ENCODE measurements around the gene LY6G5C. TPM values are rescaled to one million over a fixed set of nuclear protein-coding genes. Genes with fewer than 3 reads are reported as not detected.

Gene LY6G5C
- total RNA-seq, 2 donors from 2014 or later, result 0.93 to 2.0 TPM

DNA sequence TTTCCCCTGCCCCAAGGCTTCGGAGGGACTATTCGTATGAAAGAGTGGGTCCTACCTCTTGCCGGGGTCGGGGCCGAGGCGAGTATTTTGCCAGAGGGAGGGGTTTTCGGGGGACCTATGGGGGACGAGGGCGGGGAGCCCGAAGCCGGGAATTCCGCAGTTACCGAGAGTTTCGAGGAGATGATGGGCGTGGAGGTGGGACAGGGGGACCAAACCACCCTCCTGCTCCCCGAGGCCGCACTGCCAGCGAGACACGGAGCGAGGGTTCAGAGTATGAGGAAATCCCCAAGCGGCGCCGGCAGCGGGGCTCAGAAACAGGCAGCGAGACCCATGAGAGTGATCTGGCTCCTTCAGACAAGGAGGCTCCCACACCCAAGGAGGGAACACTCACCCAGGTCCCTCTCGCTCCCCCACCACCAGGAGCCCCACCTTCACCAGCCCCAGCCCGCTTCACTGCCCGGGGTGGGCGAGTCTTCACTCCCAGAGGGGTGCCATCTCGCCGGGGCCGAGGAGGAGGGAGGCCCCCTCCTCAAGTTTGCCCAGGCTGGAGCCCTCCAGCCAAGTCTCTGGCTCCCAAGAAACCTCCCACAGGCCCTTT is 49.1 kb downstream of the LY6G5C start:
- H3K36me3 ChIP-seq (ENCODE audit: control insufficient read depth, insufficient read depth, low read length), result peaks cover 95% of the 10 kb centered on the region
- no peaks in the 10 kb centered on the region for H3K9me3 Mint-ChIP-seq
- H3K4me1 Mint-ChIP-seq, result no peaks in the 10 kb centered on the region
- H3K9ac ChIP-seq (ENCODE audit: extremely low read depth, low read length, poor library complexity, severe bottlenecking), result no peak overlapping the region
- no peaks in the 10 kb centered on the region for H3K9me3 ChIP-seq (ENCODE audit: control insufficient read depth, low read length)
- H3K27me3 ChIP-seq (ENCODE audit: control insufficient read depth, insufficient read depth, low read length, poor library complexity, severe bottlenecking), result no peaks in the 10 kb centered on the region
- no peak overlapping the region for H3K4me3 Mint-ChIP-seq
- DNase-seq, result no peak
- no peak overlapping the region for H3K4me3 ChIP-seq (ENCODE audit: low read length)
- TF ChIP-seq, protein P1, sequence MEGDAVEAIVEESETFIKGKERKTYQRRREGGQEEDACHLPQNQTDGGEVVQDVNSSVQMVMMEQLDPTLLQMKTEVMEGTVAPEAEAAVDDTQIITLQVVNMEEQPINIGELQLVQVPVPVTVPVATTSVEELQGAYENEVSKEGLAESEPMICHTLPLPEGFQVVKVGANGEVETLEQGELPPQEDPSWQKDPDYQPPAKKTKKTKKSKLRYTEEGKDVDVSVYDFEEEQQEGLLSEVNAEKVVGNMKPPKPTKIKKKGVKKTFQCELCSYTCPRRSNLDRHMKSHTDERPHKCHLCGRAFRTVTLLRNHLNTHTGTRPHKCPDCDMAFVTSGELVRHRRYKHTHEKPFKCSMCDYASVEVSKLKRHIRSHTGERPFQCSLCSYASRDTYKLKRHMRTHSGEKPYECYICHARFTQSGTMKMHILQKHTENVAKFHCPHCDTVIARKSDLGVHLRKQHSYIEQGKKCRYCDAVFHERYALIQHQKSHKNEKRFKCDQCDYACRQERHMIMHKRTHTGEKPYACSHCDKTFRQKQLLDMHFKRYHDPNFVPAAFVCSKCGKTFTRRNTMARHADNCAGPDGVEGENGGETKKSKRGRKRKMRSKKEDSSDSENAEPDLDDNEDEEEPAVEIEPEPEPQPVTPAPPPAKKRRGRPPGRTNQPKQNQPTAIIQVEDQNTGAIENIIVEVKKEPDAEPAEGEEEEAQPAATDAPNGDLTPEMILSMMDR (conservative IDR thresholded peaks at IDR 0.05), result no peak
- no peak overlapping the region for H3K27ac Mint-ChIP-seq
- peaks cover 91% of the 10 kb centered on the region for H3K36me3 Mint-ChIP-seq (ENCODE audit: low read depth)
- peak overlapping the region; percentile 24 for H3K27ac ChIP-seq (ENCODE audit: low read depth, low read length)
- H3K4me1 ChIP-seq (ENCODE audit: control insufficient read depth, insufficient read depth, low read length), result no peaks in the 10 kb centered on the region
- H3K27me3 Mint-ChIP-seq (ENCODE audit: insufficient read depth), result no peaks in the 10 kb centered on the region
- 96 to 98% methylated on average over 24 to 32 of the region's 32 CpGs for WGBS, 2 experiments (ENCODE audit: insufficient coverage in 1 of 2, insufficient read length in 1 of 2)

DNA sequence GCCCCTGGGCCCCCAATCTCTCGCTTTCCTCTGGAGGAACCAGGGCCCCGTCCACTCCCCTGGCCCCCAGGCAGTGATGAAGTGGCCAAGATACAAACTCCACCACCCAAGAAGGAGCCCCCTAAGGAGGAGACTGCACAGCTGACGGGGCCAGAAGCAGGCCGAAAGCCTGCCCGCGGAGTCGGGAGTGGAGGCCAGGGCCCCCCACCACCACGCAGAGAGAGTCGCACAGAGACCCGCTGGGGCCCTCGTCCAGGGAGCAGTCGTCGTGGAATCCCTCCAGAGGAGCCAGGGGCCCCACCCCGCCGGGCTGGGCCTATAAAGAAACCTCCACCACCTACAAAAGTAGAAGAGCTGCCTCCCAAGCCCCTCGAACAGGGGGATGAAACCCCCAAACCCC is 49.7 kb downstream of the LY6G5C start:
- peak overlapping the region; percentile 44 for H3K27ac Mint-ChIP-seq
- H3K4me1 Mint-ChIP-seq, result no peaks in the 10 kb centered on the region

DNA sequence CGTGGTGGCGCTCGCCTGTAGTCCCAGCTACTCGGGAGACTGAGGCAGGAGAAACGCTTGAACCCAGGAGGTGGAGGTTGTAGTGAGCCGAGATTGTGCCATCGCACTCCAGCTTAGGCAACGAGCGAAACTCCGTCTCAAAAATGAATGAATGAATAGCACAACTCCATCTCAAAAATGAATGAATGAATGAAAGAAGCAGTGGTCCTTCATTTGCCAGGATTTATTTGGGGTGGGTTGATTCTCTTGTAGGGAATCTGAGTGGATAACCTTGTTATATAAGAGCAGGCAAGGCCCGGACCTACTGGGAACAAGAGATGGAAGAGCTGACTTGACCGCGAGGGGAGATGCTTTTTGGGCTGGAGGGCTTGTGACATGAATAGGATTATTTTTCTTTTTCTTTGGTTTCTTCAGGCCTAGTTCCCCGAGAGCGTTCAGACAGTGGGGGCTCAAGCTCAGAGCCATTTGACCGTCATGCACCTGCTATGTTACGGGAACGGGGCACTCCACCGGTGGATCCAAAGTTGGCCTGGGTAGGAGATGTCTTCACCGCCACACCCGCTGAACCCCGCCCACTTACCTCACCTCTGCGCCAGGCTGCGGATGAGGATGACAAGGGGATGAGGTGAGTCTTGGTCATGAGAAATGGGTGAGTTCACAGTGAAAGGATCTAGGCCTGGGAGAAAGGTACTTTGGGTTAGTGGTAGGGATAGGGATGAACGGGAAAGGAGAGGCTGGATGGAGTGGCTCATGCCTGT is 50.5 kb downstream of the LY6G5C start:
- H3K9me3 Mint-ChIP-seq, result no peaks in the 10 kb centered on the region
- H3K36me3 Mint-ChIP-seq (ENCODE audit: low read depth), result peaks cover 93% of the 10 kb centered on the region
- H3K4me3 Mint-ChIP-seq, result no peak overlapping the region
- Histone ChIP-seq H3K4me3 (ENCODE audit: low read length) (no peak overlapping the region), H3K9ac (ENCODE audit: extremely low read depth, low read length, poor library complexity, severe bottlenecking) (no peak overlapping the region), H3K27ac (ENCODE audit: low read depth, low read length) (no peak overlapping the region), H3K4me1 (ENCODE audit: control insufficient read depth, insufficient read depth, low read length) (no peaks in the 10 kb centered on the region), H3K27me3 (ENCODE audit: control insufficient read depth, insufficient read depth, low read length, poor library complexity, severe bottlenecking) (no peaks in the 10 kb centered on the region), H3K36me3 (ENCODE audit: control insufficient read depth, insufficient read depth, low read length) (peaks cover 95% of the 10 kb centered on the region), H3K9me3 (ENCODE audit: control insufficient read depth, low read length) (no peaks in the 10 kb centered on the region)
- no peak for DNase-seq
- peak overlapping the region; percentile 44 for H3K27ac Mint-ChIP-seq
- TF ChIP-seq, protein P1 (conservative IDR thresholded peaks at IDR 0.05), result no peak
- no peaks in the 10 kb centered on the region for H3K4me1 Mint-ChIP-seq
- H3K27me3 Mint-ChIP-seq (ENCODE audit: insufficient read depth), result no peaks in the 10 kb centered on the region
- 94 to 96% methylated on average over 25 of the region's 25 CpGs for WGBS, 2 experiments (ENCODE audit: insufficient coverage in 1 of 2, insufficient read length in 1 of 2)

More for the DNA sequence above, 49.7 kb downstream of the LY6G5C start:
- peaks cover 95% of the 10 kb centered on the region for H3K36me3 ChIP-seq (ENCODE audit: control insufficient read depth, insufficient read depth, low read length)
- TF ChIP-seq, protein P1 (conservative IDR thresholded peaks at IDR 0.05), result no peak
- H3K27ac ChIP-seq (ENCODE audit: low read depth, low read length), result no peak overlapping the region
- no peak overlapping the region for H3K9ac ChIP-seq (ENCODE audit: extremely low read depth, low read length, poor library complexity, severe bottlenecking)
- no peaks in the 10 kb centered on the region for H3K27me3 Mint-ChIP-seq (ENCODE audit: insufficient read depth)
- H3K4me1 ChIP-seq (ENCODE audit: control insufficient read depth, insufficient read depth, low read length), result no peaks in the 10 kb centered on the region
- no peak for DNase-seq
- no peaks in the 10 kb centered on the region for H3K27me3 ChIP-seq (ENCODE audit: control insufficient read depth, insufficient read depth, low read length, poor library complexity, severe bottlenecking)
- H3K4me3 ChIP-seq (ENCODE audit: low read length), result no peak overlapping the region
- no peaks in the 10 kb centered on the region for H3K9me3 Mint-ChIP-seq
- H3K36me3 Mint-ChIP-seq (ENCODE audit: low read depth), result peaks cover 91% of the 10 kb centered on the region
- H3K9me3 ChIP-seq (ENCODE audit: control insufficient read depth, low read length), result no peaks in the 10 kb centered on the region
- 94 to 96% methylated on average over 9 to 16 of the region's 16 CpGs for WGBS, 2 experiments (ENCODE audit: insufficient coverage in 1 of 2, insufficient read length in 1 of 2)
- H3K4me3 Mint-ChIP-seq, result no peak overlapping the region

Measured in endodermal cell (in vitro differentiated cells).